Retinal pigment epithelial cell (primary cell): ENCODE data around the gene TCP11L1.

Source experiments
- DNase-seq: peaks from one replicate; pipeline ENCODE4 v3.0.0-alpha.2; 2010; ENCODE audit warnings: low read depth
- H3K4me3 ChIP-seq: 2 replicates; pipeline ENCODE4 v1.5.1; 2011; ENCODE audit warnings: mild to moderate bottlenecking, low read length, control low read depth, moderate library complexity
- CTCF ChIP-seq: conservative IDR thresholded peaks from 2 replicates; pipeline ENCODE4 v1.5.1; 2011; ENCODE audit warnings: low read depth, low read length, control low read depth, inconsistent platforms

Gene TCP11L1

GRCh38 chr11:33017478-33017877 is 21.9 kb upstream of the TCP11L1 start:
- no peak overlapping the region for H3K4me3 ChIP-seq
- DNase-seq, result no peak
- no peak for TF ChIP-seq CTCF

- TF ChIP-seq CTCF, result no peak
- H3K4me3 ChIP-seq, result no peak overlapping the region
- no peak for DNase-seq
Observed at GRCh38 chr11:33017965-33018364, 21.4 kb upstream of the TCP11L1 start.

- no peak overlapping the region for H3K4me3 ChIP-seq
- no peak for DNase-seq
- TF ChIP-seq CTCF, result no peak
Observed at GRCh38 chr11:33018840-33019239, 20.5 kb upstream of the TCP11L1 start.

GRCh38 chr11:33021501-33021900 is 17.9 kb upstream of the TCP11L1 start:
- DNase-seq, result no peak
- no peak overlapping the region for H3K4me3 ChIP-seq
- no peak for TF ChIP-seq CTCF

GRCh38 chr11:33021937-33022336 is 17.4 kb upstream of the TCP11L1 start:
- DNase-seq, result no peak
- H3K4me3 ChIP-seq, result no peak overlapping the region
- TF ChIP-seq CTCF, result no peak

GRCh38 chr11:33025339-33025722 is 14.0 kb upstream of the TCP11L1 start:
- no peak for TF ChIP-seq CTCF
- no peak for DNase-seq
- H3K4me3 ChIP-seq, result no peak overlapping the region

GRCh38 chr11:33027233-33027632 is 12.1 kb upstream of the TCP11L1 start:
- no peak overlapping the region for H3K4me3 ChIP-seq
- TF ChIP-seq CTCF, result no peak
- DNase-seq, result no peak
